B cell (primary cell): ENCODE data around the gene KIFBP. TPM values are rescaled to one million over a fixed set of nuclear protein-coding genes. Genes with fewer than 3 reads are reported as not detected.
A peak's percentile ranks its signal among the peaks of the same experiment; 100 is the strongest.
"Not testable (repeated sequence)": the region's sequence is repeated elsewhere in the genome, so short reads cannot be mapped to it uniquely, and the experiment has no call there.

Experiments used
- ATAC-seq: fragments of 200-7000 bp; cut with Tn5 transposase; one replicate; pipeline ENCODE4 v1.10.0; 2021; ENCODE audit warnings: low read depth, mild to moderate bottlenecking, moderate number of reproducible peaks, moderate library complexity
- CTCF ChIA-PET: fragments of 350-600 bp; sonication (Branson Sonifier 250); formaldehyde crosslinking; loops from one replicate; lab custom pipeline; 2021; ENCODE audit warnings: antibody characterized with exemption, inconsistent platforms; lab: Charles Lee
- POLR2A ChIA-PET: fragments of 350-600 bp; sonication (Branson Sonifier 250); formaldehyde crosslinking; loops from one replicate; lab custom pipeline; 2021; ENCODE audit warnings: antibody characterized with exemption; lab: Charles Lee
- DNase-seq: peaks from one replicate; pipeline ENCODE4 v3.0.0; 2013
- H2AFZ ChIP-seq: 2 replicates; pipeline ENCODE4 v1.6.1; 2012; ENCODE audit warnings: mild to moderate bottlenecking, low read depth, low read length; ENCODE audit not compliant: insufficient read depth, poor library complexity, severe bottlenecking
- H3K27ac ChIP-seq, 2 donors: 1 replicate in 1 of 2; 2 replicates in 1 of 2; pipeline ENCODE4 v1.5.1; 2012 to 2013; ENCODE audit warnings: low read length in 2 of 2, mild to moderate bottlenecking in 2 of 2, moderate library complexity in 1 of 2
- H3K27me3 ChIP-seq, 4 experiments: fragments of 200-600 bp in 1 of 4; sonication (generic) in 1 of 4; replicated peaks in 1 of 4; 1 replicate in 2 of 4; 2 replicates in 2 of 4; pipeline versions ENCODE4 v1.6.1 to v1.7.0; 2013 to 2016; ENCODE audit warnings: low read length in 3 of 4, mild to moderate bottlenecking in 2 of 4, mixed read lengths in 1 of 4, moderate library complexity in 1 of 4; ENCODE audit not compliant: insufficient read depth in 4 of 4, control insufficient read depth in 3 of 4; ENCODE audit errors: control extremely low read depth in 1 of 4
- H3K36me3 ChIP-seq, 2 experiments: replicated peaks in 1 of 2; 1 replicate in 1 of 2; 2 replicates in 1 of 2; pipeline versions ENCODE4 v1.6.1 to v1.7.1; 2013; ENCODE audit warnings: low read length in 1 of 2; ENCODE audit not compliant: insufficient read depth in 2 of 2, control insufficient read depth in 1 of 2; ENCODE audit errors: control extremely low read depth in 1 of 2, extremely low read depth in 1 of 2
- H3K4me1 ChIP-seq, 2 donors: fragments of 200-600 bp in 1 of 2; sonication (generic) in 1 of 2; 1 replicate in 1 of 2; 2 replicates in 1 of 2; pipeline versions ENCODE4 v1.5.1 to v1.6.1; 2013 to 2017; ENCODE audit warnings: low read length in 2 of 2; ENCODE audit not compliant: control insufficient read depth in 2 of 2, insufficient read depth in 2 of 2
- H3K4me2 ChIP-seq: replicated peaks from 2 replicates; pipeline ENCODE3; 2012; ENCODE audit warnings: mild to moderate bottlenecking, low read depth, low read length; ENCODE audit not compliant: poor library complexity, severe bottlenecking
- H3K4me3 ChIP-seq, 5 experiments: fragments of 200-600 bp in 1 of 5; sonication (generic) in 1 of 5; 1 replicate in 3 of 5; 2 replicates in 2 of 5; pipeline versions ENCODE4 v1.5.1 to v1.7.0; 2011 to 2016; ENCODE audit warnings: low read length in 4 of 5, mild to moderate bottlenecking in 4 of 5, low read depth in 2 of 5, control low read depth in 1 of 5, moderate library complexity in 1 of 5; ENCODE audit not compliant: insufficient read depth in 1 of 5; ENCODE audit errors: control extremely low read depth in 1 of 5, extremely low read depth in 1 of 5
- H3K79me2 ChIP-seq: fragments of 200-600 bp; sonication (generic); one replicate; pipeline ENCODE4 v1.6.0; 2016; ENCODE audit warnings: low read length; ENCODE audit not compliant: control insufficient read depth, insufficient read depth
- H3K9ac ChIP-seq: fragments of 200-600 bp; sonication (generic); 2 replicates; pipeline ENCODE4 v1.6.1; 2017; ENCODE audit warnings: mild to moderate bottlenecking, low read length, moderate library complexity
- H3K9me3 ChIP-seq, 3 donors: one replicate each; pipeline versions ENCODE4 v1.6.1 to v1.7.1; 2013; ENCODE audit warnings: low read length in 2 of 3; ENCODE audit not compliant: control insufficient read depth in 2 of 3, insufficient read depth in 1 of 3; ENCODE audit errors: control extremely low read depth in 1 of 3
- H4K20me1 ChIP-seq: 2 replicates; pipeline ENCODE4 v1.6.0; 2012; ENCODE audit warnings: mild to moderate bottlenecking, low read length; ENCODE audit not compliant: insufficient read depth, control insufficient read depth, poor library complexity, severe bottlenecking
- H3K27ac Mint-ChIP-seq: one replicate; pipeline ENCODE4 v1.8.0; 2021; ENCODE audit warnings: mixed read lengths
- H3K27me3 Mint-ChIP-seq: one replicate; pipeline ENCODE4 v1.8.0; 2021; ENCODE audit warnings: mixed read lengths
- H3K4me1 Mint-ChIP-seq: one replicate; pipeline ENCODE4 v1.8.0; 2021; ENCODE audit warnings: mixed read lengths
- H3K4me3 Mint-ChIP-seq: one replicate; pipeline ENCODE4 v1.8.0; 2021; ENCODE audit warnings: mixed read lengths
- H3K9me3 Mint-ChIP-seq: one replicate; pipeline ENCODE4 v1.8.0; 2022; ENCODE audit warnings: mixed read lengths; ENCODE audit not compliant: insufficient read depth
- EZH2 ChIP-seq: IDR thresholded peaks from 2 replicates; pipeline ENCODE4 v1.6.1; 2012; ENCODE audit warnings: borderline replicate concordance, low read depth, mild to moderate bottlenecking, moderate library complexity, low read length; ENCODE audit not compliant: insufficient read depth, poor library complexity, severe bottlenecking
- WGBS: methylation state at CpG from one replicate; pipeline ENCODE4 v1.1.5; 2013; ENCODE audit warnings: missing lambda C conversion rate; ENCODE audit not compliant: insufficient coverage; 5-methylcytosine and 5-hydroxymethylcytosine counted together
- intact Hi-C: fragments of 100-400 bp; cut with micrococcal nuclease; formaldehyde crosslinking; loops from one replicate; pipeline ENCODE4 v1.10.0; 2022
- polyA minus RNA-seq: library from RNA; depleted of rRNA, polyadenylated mRNA; stranded (reverse); fragments of >200 nt; gene quantifications from 2 replicates; pipeline ENCODE4 v1.2.3, GENCODE V29; 2012
- polyA plus RNA-seq: library from polyadenylated mRNA; depleted of rRNA; stranded (reverse); fragments of >200 nt; gene quantifications from 2 replicates; pipeline ENCODE4 v1.2.3, GENCODE V29; 2012
- total RNA-seq, 2 donors: library from RNA; stranded (reverse); fragments of 120-200 nt in 1 of 2; gene quantifications; 1 replicate in 1 of 2; 2 replicates in 1 of 2; pipeline versions ENCODE4 v1.2.3 to v1.2.4, GENCODE V29; 2013 to 2022
- TF ChIP-seq, protein P1 (sequence below): fragments of 200-600 bp; IDR thresholded peaks from one replicate; pipeline ENCODE4 v1.8.0; 2022; ENCODE audit warnings: antibody characterized with exemption, mild to moderate bottlenecking

Gene KIFBP
- 13.5 and 15.7 TPM in 2 replicates for total RNA-seq
- total RNA-seq (2013): 8.7 TPM
- 4.1 and 5.2 TPM in 2 replicates for polyA plus RNA-seq
- polyA minus RNA-seq: 5.1 and 5.7 TPM in 2 replicates

- H3K79me2 ChIP-seq: peaks cover 30% of the 10 kb centered on the region
- intact Hi-C loops: loop anchor here (1.0 to 5.0 kb wide), 5 partner anchors 32 to 419 kb away; partner anchors contain the start of genes DDX21, DDX50 and VPS26A
- DNase-seq (peak; percentile 92), ATAC-seq (peak; percentile 87)
- no peaks in the 10 kb centered on the region for H3K9me3 ChIP-seq
- H3K9me3 Mint-ChIP-seq: no peaks in the 10 kb centered on the region
- peak within 1 kb of the TSS; percentile 91 for H2AFZ ChIP-seq
- under 1% methylated on average over 62 of the region's 62 CpGs for WGBS
- peak within 1 kb of the TSS; percentile 95 for H3K4me3 Mint-ChIP-seq
- peaks cover 2 to 13% of the 10 kb centered on the region in 2 experiments for H3K36me3 ChIP-seq
- H3K4me1 ChIP-seq: peaks cover 18 to 20% of the 10 kb centered on the region in 2 donors
- H3K4me1 Mint-ChIP-seq: peaks cover 40% of the 10 kb centered on the region
- H3K27ac ChIP-seq: peak within 1 kb of the TSS in 1 of 2 donors; percentile 59
- POLR2A ChIA-PET: interaction anchor here (1.2 to 1.3 kb wide), 2 partner anchors 8 to 32 kb away, joined by 3 to 4 read pairs; partner anchors contain the start of gene DDX21
- H3K4me2 ChIP-seq: peak within 1 kb of the TSS; percentile 75
- H3K27ac Mint-ChIP-seq: peak within 1 kb of the TSS; percentile 91
- H3K27me3 ChIP-seq: no peaks in the 10 kb centered on the region
- no peaks in the 10 kb centered on the region for H3K27me3 Mint-ChIP-seq
- peaks cover 11% of the 10 kb centered on the region for H4K20me1 ChIP-seq
- H3K4me3 ChIP-seq: peak within 1 kb of the TSS; percentile 67 to 90 (median 79)
- H3K9ac ChIP-seq: peak within 1 kb of the TSS; percentile 71
- TF ChIP-seq, protein P1, sequence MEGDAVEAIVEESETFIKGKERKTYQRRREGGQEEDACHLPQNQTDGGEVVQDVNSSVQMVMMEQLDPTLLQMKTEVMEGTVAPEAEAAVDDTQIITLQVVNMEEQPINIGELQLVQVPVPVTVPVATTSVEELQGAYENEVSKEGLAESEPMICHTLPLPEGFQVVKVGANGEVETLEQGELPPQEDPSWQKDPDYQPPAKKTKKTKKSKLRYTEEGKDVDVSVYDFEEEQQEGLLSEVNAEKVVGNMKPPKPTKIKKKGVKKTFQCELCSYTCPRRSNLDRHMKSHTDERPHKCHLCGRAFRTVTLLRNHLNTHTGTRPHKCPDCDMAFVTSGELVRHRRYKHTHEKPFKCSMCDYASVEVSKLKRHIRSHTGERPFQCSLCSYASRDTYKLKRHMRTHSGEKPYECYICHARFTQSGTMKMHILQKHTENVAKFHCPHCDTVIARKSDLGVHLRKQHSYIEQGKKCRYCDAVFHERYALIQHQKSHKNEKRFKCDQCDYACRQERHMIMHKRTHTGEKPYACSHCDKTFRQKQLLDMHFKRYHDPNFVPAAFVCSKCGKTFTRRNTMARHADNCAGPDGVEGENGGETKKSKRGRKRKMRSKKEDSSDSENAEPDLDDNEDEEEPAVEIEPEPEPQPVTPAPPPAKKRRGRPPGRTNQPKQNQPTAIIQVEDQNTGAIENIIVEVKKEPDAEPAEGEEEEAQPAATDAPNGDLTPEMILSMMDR: peak; percentile 32
- TF ChIP-seq EZH2: no peak
- CTCF ChIA-PET: interaction anchor here (0.6 to 2.8 kb wide), 6 partner anchors 11 to 106 kb away, joined by 3 to 17 read pairs (median 6); no protein-coding TSS in a partner anchor
These were observed at the start of gene KIFBP for GRCh38 chr10:68988530-68989316. Gene KIFBP (plus strand): TSS chr10:68988803. CDS start chr10:68988833, 30 bp downstream.

DNA sequence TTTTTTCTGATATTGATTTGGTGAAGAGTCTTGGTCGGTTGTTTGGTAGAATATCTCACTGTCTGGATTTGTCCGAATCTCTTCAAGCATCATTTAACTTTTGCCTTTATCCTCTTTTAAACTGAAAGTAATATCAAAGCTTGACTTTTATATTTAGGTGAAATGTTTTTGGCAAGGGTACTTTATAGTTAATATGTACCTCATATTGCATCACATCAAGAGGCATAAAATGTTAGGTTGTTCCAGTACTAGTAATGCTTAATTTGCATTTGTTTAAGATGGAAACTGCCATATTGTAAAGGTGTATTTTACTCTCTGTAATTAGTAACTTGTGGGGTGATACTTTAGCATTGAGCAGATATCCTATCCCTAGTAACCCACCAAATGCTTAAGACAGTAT lies 49.7 kb upstream of the KIFBP start:
- H3K4me1 Mint-ChIP-seq: no peaks in the 10 kb centered on the region
- ChIA-PET POLR2A (no interaction called here), CTCF (no interaction called here)
- H3K4me3 ChIP-seq: no peak overlapping the region
- H3K27me3 Mint-ChIP-seq: no peaks in the 10 kb centered on the region
- H3K4me3 Mint-ChIP-seq: no peak overlapping the region
- H3K4me1 ChIP-seq: no peaks in the 10 kb centered on the region
- intact Hi-C loops: no loop called here
- no peaks in the 10 kb centered on the region for H3K9me3 Mint-ChIP-seq
- DNase-seq (no peak), ATAC-seq (no peak)
- no peaks in the 10 kb centered on the region for H3K27me3 ChIP-seq
- H2AFZ ChIP-seq: no peak overlapping the region
- H3K9me3 ChIP-seq: no peaks in the 10 kb centered on the region
- no CpG with 5 or more reads among the region's 2 CpGs for WGBS
- H3K36me3 ChIP-seq: peaks cover 10 to 56% of the 10 kb centered on the region in 2 experiments
- H4K20me1 ChIP-seq: no peaks in the 10 kb centered on the region
- TF ChIP-seq, protein P1: no peak
- TF ChIP-seq EZH2: no peak
- H3K4me2 ChIP-seq: no peak overlapping the region
- H3K9ac ChIP-seq: no peak overlapping the region
- H3K79me2 ChIP-seq: peaks cover 3% of the 10 kb centered on the region
- no peak overlapping the region for H3K27ac Mint-ChIP-seq
- H3K27ac ChIP-seq: no peak overlapping the region

GRCh38 chr10:68940917-68941316 lies 47.7 kb upstream of the KIFBP start:
- H3K4me1 ChIP-seq, ATAC-seq, H3K27me3 ChIP-seq, H3K9me3 ChIP-seq, H2AFZ ChIP-seq, H3K4me2 ChIP-seq, H3K27me3 Mint-ChIP-seq, H3K27ac Mint-ChIP-seq, H4K20me1 ChIP-seq, H3K79me2 ChIP-seq, H3K27ac ChIP-seq, intact Hi-C loops, H3K4me3 Mint-ChIP-seq, H3K9ac ChIP-seq, H3K9me3 Mint-ChIP-seq, DNase-seq, H3K4me1 Mint-ChIP-seq, H3K4me3 ChIP-seq, POLR2A ChIA-PET: not testable (repeated sequence)
- CTCF ChIA-PET: interaction anchor here (0.7 kb wide), 1 partner anchor 8 kb away, joined by 4 read pairs; no protein-coding TSS in a partner anchor
- H3K36me3 ChIP-seq: peaks cover 11 to 58% of the 10 kb centered on the region in 2 experiments
